K562 (cell line): ENCODE data around the gene CRABP2.

Experiments used
- BHLHE40 ChIP-seq: IDR thresholded peaks from 2 replicates; pipeline ENCODE4 v1.6.1; 2011; ENCODE audit warnings: low read length, improper control_type of control experiment
- CHD1 ChIP-seq: fragments of 200-600 bp; sonication (generic); IDR thresholded peaks from one replicate; pipeline ENCODE4 v1.6.1; 2012; ENCODE audit warnings: mild to moderate bottlenecking, moderate library complexity, low read length, inconsistent platforms
- EP300 ChIP-seq: IDR thresholded peaks from 2 replicates; pipeline ENCODE4 v1.6.1; 2012; ENCODE audit warnings: low read length, improper control_type of control experiment
- SMARCA5 ChIP-seq: fragments of 450-650 bp; IDR thresholded peaks from 2 replicates; pipeline ENCODE4 v1.6.1; 2016
- SOX6 ChIP-seq: fragments of 450-650 bp; IDR thresholded peaks from 2 replicates; pipeline ENCODE4 v1.6.1; 2014; ENCODE audit warnings: mild to moderate bottlenecking

GRCh38 chr1:156741481-156741983 lies 36.1 kb upstream of the CRABP2 start:
- TF ChIP-seq CHD1 = no peak
- no peak for TF ChIP-seq BHLHE40
- no peak for TF ChIP-seq SMARCA5
- TF ChIP-seq EP300 = no peak; the same call in 1 of the 2 replicates
- no peak for TF ChIP-seq SOX6
